Esophagus squamous epithelium (tissue), 4 donors: Measurements from ENCODE around the gene PSORS1C1.

ENCODE experiments used
- POLR2A ChIP-seq, 4 donors: fragments of 450-650 bp; IDR thresholded peaks; one replicate each; pipeline ENCODE4 v1.6.1; 2017; ENCODE audit warnings: antibody characterized with exemption in 4 of 4, mild to moderate bottlenecking in 4 of 4, moderate library complexity in 3 of 4
- TF ChIP-seq, protein P1 (sequence below), 6 experiments: fragments of 450-650 bp in 4 of 6; fragments of 200-600 bp in 2 of 6; sonication (generic) in 2 of 6; IDR thresholded peaks; one replicate each; pipeline ENCODE4 v1.5.1; 2016 to 2019; ENCODE audit warnings: antibody characterized with exemption in 6 of 6, mild to moderate bottlenecking in 4 of 6, moderate library complexity in 4 of 6

DNA sequence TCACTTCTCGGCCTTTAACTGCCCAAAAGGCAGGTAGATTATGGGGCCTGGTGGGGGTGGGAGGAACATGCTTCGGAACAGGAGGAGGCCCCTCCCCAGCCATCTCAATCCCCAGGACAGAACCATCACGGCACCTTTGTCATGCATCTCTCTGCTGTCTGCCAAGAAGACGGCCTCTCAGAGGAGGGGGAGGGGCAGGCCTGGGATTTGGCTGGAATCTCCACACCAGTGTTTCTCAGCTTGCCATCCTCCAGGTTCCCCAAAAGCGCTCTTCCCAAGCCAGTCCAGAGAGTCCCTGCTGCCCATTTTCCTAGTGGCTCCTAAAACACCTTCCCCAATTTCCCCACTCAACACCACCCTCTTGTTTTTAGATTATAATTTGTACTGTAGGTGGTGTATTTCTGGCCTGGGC, 58.4 kb downstream of the PSORS1C1 start:
- TF ChIP-seq, protein P1, sequence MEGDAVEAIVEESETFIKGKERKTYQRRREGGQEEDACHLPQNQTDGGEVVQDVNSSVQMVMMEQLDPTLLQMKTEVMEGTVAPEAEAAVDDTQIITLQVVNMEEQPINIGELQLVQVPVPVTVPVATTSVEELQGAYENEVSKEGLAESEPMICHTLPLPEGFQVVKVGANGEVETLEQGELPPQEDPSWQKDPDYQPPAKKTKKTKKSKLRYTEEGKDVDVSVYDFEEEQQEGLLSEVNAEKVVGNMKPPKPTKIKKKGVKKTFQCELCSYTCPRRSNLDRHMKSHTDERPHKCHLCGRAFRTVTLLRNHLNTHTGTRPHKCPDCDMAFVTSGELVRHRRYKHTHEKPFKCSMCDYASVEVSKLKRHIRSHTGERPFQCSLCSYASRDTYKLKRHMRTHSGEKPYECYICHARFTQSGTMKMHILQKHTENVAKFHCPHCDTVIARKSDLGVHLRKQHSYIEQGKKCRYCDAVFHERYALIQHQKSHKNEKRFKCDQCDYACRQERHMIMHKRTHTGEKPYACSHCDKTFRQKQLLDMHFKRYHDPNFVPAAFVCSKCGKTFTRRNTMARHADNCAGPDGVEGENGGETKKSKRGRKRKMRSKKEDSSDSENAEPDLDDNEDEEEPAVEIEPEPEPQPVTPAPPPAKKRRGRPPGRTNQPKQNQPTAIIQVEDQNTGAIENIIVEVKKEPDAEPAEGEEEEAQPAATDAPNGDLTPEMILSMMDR (IDR thresholded peaks at IDR 0.05), result no peak
- no peak for TF ChIP-seq POLR2A (IDR thresholded peaks at IDR 0.05)
